ENCODE results near the gene TAGAP. TPM values are rescaled to one million over a fixed set of nuclear protein-coding genes. Genes with fewer than 3 reads are reported as not detected.

TAGAP gene
- total and polyA plus RNA-seq, 2 donors: 13.9 to 22.3 TPM

DNA sequence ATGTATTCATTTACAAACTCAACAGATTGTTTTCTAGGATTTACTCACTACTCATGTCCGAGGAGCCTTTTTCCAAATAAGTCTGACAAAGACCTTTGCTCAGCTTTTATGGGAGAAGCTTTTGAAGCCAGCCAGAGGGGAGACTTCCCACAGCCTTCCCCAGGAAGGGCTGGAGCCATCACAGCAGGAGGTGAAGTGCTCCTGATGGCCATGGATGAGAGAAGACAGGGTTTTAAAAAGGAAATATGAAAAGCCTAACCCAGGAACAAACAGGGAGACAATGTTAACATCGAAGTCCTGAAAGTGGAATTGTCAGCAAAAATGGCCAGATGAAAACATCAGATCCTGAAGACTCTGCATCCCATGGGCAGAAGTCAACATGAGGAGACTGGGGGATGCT is 11.6 kb upstream of the TAGAP start:
- Histone ChIP-seq H3K36me3 (ENCODE audit: control insufficient read depth in 2 of 2, insufficient read depth in 2 of 2, low read length in 1 of 2) (no peaks in the 10 kb centered on the region), H3K4me1 (ENCODE audit: control insufficient read depth in 2 of 2, insufficient read depth in 2 of 2, low read length in 2 of 2) (peaks cover 18 to 46% of the 10 kb centered on the region in 2 donors), H3K9me3 (ENCODE audit: control insufficient read depth in 2 of 2, insufficient read depth in 1 of 2, low read length in 1 of 2) (peaks cover 0 to 7% of the 10 kb centered on the region in 2 donors), H3K4me3 (ENCODE audit: low read length in 2 of 2) (no peak overlapping the region), H3K27me3 (ENCODE audit: control insufficient read depth in 2 of 2, insufficient read depth in 1 of 2, low read length in 1 of 2) (no peaks in the 10 kb centered on the region), H3K27ac (ENCODE audit: low read depth in 1 of 2, low read length in 1 of 2) (no peak overlapping the region)
- WGBS: 41% methylated on average over 2 of the region's 2 CpGs
- DNase-seq (ENCODE audit: low read depth in 6 of 9, low spot score in 9 of 9): no peak

DNA sequence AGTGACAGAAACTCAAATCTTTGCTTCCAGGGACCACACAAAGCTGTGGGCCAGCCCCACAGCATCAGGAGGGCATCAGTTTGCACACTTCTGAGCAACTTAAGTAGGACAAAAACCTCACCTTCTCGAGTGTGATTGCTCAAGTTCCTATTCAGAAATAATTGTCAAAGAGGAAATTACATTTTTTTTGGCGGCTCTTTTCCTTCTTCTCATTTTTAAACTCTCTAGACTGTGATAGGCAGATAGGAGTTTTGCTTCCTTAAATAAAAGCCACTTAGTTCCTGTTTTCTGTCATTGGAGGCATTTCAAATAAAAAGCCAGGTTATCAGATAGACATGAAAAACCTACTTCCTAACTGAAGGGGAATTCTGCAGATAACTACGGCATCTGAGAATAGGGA is 11.2 kb upstream of the TAGAP start:
- peak in 1 of 9 donors; percentile 41 for DNase-seq (ENCODE audit: low read depth in 6 of 9, low spot score in 9 of 9)
- H3K27ac ChIP-seq (ENCODE audit: low read depth in 1 of 2, low read length in 1 of 2): peak overlapping the region in 1 of 2 donors; percentile 38
- WGBS: 10% methylated on average over 3 of the region's 3 CpGs

DNA sequence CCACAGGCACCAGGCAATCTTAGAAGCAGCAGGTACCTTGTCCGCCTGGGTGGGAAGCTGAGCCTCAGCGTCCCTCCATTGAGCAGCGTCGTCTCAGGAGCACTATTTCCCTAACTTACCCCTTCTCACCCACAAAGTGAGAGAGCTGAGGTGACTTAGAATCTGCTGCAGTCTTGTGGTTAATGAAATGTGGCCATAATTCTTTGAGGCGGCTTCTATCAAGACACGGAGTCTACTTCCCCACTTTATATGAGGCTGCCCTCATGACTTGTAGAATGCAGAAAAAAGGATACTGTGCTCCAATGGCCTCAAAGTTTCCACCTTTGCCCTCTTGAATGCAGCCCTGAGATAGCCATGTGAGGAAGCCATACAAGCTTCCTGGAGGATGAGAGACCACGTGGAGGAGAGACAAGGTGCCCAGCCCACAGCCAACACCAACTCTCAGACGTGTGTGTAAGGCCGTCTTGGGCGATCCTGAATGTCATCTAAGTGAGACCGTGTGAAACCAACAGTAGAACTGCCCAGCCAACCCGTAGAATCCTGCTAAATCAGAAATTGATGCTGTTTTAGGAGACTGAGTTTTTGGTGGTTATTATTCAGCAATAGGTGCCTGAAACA is 9.1 kb upstream of the TAGAP start:
- 49% methylated on average over 12 of the region's 12 CpGs for WGBS

More for the DNA sequence above, 11.2 kb upstream of the TAGAP start:
- Histone ChIP-seq H3K36me3 (ENCODE audit: control insufficient read depth in 2 of 2, insufficient read depth in 2 of 2, low read length in 1 of 2) (no peaks in the 10 kb centered on the region), H3K27me3 (ENCODE audit: control insufficient read depth in 2 of 2, insufficient read depth in 1 of 2, low read length in 1 of 2) (no peaks in the 10 kb centered on the region), H3K9me3 (ENCODE audit: control insufficient read depth in 2 of 2, insufficient read depth in 1 of 2, low read length in 1 of 2) (peaks cover 0 to 2% of the 10 kb centered on the region in 2 donors), H3K4me3 (ENCODE audit: low read length in 2 of 2) (no peak overlapping the region), H3K4me1 (ENCODE audit: control insufficient read depth in 2 of 2, insufficient read depth in 2 of 2, low read length in 2 of 2) (peaks cover 18 to 41% of the 10 kb centered on the region in 2 donors)

DNA sequence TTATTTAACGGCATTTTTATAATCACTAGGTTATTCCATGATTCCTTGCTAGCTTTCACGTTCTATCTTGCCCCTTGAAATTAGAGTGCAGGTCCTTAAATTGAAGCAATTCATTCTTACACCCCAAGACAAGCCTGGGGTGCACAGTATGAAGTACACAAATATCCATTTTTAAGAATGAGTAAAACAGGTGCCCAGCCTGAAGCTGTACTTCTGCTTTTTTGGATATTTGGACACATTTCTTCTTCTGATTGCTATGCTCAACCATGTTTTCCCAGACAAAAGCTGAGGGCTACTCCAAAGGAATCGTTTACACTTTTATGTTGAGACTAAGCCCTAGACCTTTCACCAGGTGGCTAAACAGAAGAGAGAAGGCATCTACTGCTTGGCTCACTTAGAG is 7.9 kb upstream of the TAGAP start:
- peaks cover 17 to 38% of the 10 kb centered on the region in 2 donors for H3K4me1 ChIP-seq (ENCODE audit: control insufficient read depth in 2 of 2, insufficient read depth in 2 of 2, low read length in 2 of 2)
- H3K27ac ChIP-seq (ENCODE audit: low read depth in 1 of 2, low read length in 1 of 2): no peak overlapping the region
- no peaks in the 10 kb centered on the region for H3K9me3 ChIP-seq (ENCODE audit: control insufficient read depth in 2 of 2, insufficient read depth in 1 of 2, low read length in 1 of 2)
- no peak for DNase-seq (ENCODE audit: low read depth in 6 of 9, low spot score in 9 of 9)
- H3K27me3 ChIP-seq (ENCODE audit: control insufficient read depth in 2 of 2, insufficient read depth in 1 of 2, low read length in 1 of 2): no peaks in the 10 kb centered on the region
- H3K4me3 ChIP-seq (ENCODE audit: low read length in 2 of 2): no peak overlapping the region
- no peaks in the 10 kb centered on the region for H3K36me3 ChIP-seq (ENCODE audit: control insufficient read depth in 2 of 2, insufficient read depth in 2 of 2, low read length in 1 of 2)
- 53% methylated on average over 3 of the region's 3 CpGs for WGBS

More for the DNA sequence above, 9.1 kb upstream of the TAGAP start:
- Histone ChIP-seq H3K4me1 (ENCODE audit: control insufficient read depth in 2 of 2, insufficient read depth in 2 of 2, low read length in 2 of 2) (peaks cover 18 to 39% of the 10 kb centered on the region in 2 donors), H3K9me3 (ENCODE audit: control insufficient read depth in 2 of 2, insufficient read depth in 1 of 2, low read length in 1 of 2) (no peaks in the 10 kb centered on the region), H3K27me3 (ENCODE audit: control insufficient read depth in 2 of 2, insufficient read depth in 1 of 2, low read length in 1 of 2) (no peaks in the 10 kb centered on the region), H3K27ac (ENCODE audit: low read depth in 1 of 2, low read length in 1 of 2) (no peak overlapping the region), H3K4me3 (ENCODE audit: low read length in 2 of 2) (no peak overlapping the region), H3K36me3 (ENCODE audit: control insufficient read depth in 2 of 2, insufficient read depth in 2 of 2, low read length in 1 of 2) (no peaks in the 10 kb centered on the region)
- DNase-seq (ENCODE audit: low read depth in 6 of 9, low spot score in 9 of 9): no peak

DNA sequence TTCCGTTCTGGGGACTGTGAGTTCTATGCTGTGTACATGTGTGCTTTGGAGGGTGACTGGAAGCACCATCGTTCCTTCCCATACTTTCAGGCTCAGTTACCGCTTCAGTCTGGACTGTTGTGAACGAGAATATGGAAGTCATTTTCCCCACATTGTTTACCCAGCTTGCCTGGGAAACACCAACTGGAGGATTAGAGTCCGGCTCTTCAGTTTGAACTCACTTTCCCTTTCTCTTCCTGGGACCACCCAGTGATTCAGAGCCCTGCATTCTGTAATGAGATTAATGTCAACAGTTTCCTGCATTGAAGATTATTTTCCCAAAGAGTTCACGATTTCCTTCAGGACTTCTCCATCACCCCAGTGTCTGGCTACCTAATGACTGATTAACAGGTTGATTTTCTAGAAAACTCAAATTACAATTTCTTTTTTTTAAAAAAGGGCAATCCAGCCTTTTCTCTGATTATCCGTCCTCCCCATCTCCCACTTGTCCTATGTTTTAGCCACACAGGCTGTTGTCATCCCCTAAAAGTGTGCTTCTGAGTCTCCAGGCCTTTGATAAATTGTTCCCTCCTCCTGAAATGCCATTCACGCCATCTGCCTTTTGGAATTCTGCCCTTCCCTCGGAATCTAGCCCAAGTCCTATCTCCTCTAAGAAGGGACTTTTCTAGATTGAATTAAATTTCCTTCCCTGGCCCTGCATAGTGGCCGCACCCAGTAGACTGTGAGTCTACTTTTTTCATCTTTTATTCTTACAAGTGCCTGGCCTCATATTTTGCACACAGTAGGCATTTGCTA is 3.3 kb upstream of the TAGAP start:
- DNase-seq (ENCODE audit: low read depth in 6 of 9, low spot score in 9 of 9): no peak
- Histone ChIP-seq H3K4me1 (ENCODE audit: control insufficient read depth in 2 of 2, insufficient read depth in 2 of 2, low read length in 2 of 2) (peaks cover 0 to 15% of the 10 kb centered on the region in 2 donors), H3K9me3 (ENCODE audit: control insufficient read depth in 2 of 2, insufficient read depth in 1 of 2, low read length in 1 of 2) (no peaks in the 10 kb centered on the region), H3K36me3 (ENCODE audit: control insufficient read depth in 2 of 2, insufficient read depth in 2 of 2, low read length in 1 of 2) (no peaks in the 10 kb centered on the region), H3K27ac (ENCODE audit: low read depth in 1 of 2, low read length in 1 of 2) (no peak overlapping the region), H3K4me3 (ENCODE audit: low read length in 2 of 2) (no peak overlapping the region), H3K27me3 (ENCODE audit: control insufficient read depth in 2 of 2, insufficient read depth in 1 of 2, low read length in 1 of 2) (no peaks in the 10 kb centered on the region)
- WGBS: 88% methylated on average over 10 of the region's 10 CpGs

DNA sequence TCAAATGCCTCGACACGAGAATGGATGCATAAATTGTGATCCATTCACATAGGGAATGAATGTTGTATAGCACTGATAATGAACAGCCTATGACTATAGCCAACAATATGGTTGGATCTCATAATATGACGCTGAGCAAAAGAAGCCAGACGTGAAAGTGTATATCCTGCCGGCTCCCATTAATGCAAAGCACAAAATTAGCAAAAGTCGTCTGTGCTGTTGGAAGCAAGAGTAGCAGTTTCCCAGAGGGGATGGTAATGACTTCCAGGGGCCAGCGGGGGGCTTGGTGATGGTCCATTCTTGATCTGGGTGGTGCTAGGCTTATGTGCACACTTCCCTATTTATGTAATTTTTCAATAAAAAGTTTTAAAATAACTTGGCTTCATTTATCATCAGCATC is 1.0 kb upstream of the TAGAP start:
- Histone ChIP-seq H3K4me1 (ENCODE audit: control insufficient read depth in 2 of 2, insufficient read depth in 2 of 2, low read length in 2 of 2) (peaks cover 6 to 31% of the 10 kb centered on the region in 2 donors), H3K27me3 (ENCODE audit: control insufficient read depth in 2 of 2, insufficient read depth in 1 of 2, low read length in 1 of 2) (no peaks in the 10 kb centered on the region), H3K4me3 (ENCODE audit: low read length in 2 of 2) (no peak overlapping the region), H3K36me3 (ENCODE audit: control insufficient read depth in 2 of 2, insufficient read depth in 2 of 2, low read length in 1 of 2) (peaks cover 11 to 16% of the 10 kb centered on the region in 2 donors), H3K27ac (ENCODE audit: low read depth in 1 of 2, low read length in 1 of 2) (peak overlapping the region in 1 of 2 donors; percentile 85), H3K9me3 (ENCODE audit: control insufficient read depth in 2 of 2, insufficient read depth in 1 of 2, low read length in 1 of 2) (no peaks in the 10 kb centered on the region)
- no peak for DNase-seq (ENCODE audit: low read depth in 6 of 9, low spot score in 9 of 9)
- 90% methylated on average over 7 of the region's 7 CpGs for WGBS

DNA sequence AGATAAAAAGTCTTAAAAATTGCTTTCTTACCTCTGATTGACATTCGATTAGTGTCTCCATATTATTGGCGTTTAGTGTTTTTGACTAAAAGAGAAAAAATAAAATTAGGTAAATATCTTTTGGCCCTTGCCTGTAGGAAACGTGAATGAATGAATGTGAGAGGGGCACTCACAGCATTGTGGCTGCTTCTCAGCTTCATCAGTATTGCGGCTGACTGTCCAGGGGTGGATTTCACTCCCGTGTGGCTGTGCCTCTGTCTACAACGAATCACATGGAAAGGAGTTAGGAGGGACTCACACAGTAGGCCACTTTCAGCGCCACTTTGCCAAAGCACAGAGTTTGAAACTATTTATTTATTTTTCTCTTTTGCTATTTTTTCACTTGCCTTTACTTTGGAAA is 844 bp downstream of the TAGAP start:
- Histone ChIP-seq H3K4me1 (ENCODE audit: control insufficient read depth in 2 of 2, insufficient read depth in 2 of 2, low read length in 2 of 2) (peaks cover 6 to 42% of the 10 kb centered on the region in 2 donors), H3K4me3 (ENCODE audit: low read length in 2 of 2) (peak overlapping the region; percentile 56 to 81), H3K27me3 (ENCODE audit: control insufficient read depth in 2 of 2, insufficient read depth in 1 of 2, low read length in 1 of 2) (no peaks in the 10 kb centered on the region), H3K9me3 (ENCODE audit: control insufficient read depth in 2 of 2, insufficient read depth in 1 of 2, low read length in 1 of 2) (no peaks in the 10 kb centered on the region), H3K36me3 (ENCODE audit: control insufficient read depth in 2 of 2, insufficient read depth in 2 of 2, low read length in 1 of 2) (peaks cover 23 to 30% of the 10 kb centered on the region in 2 donors), H3K27ac (ENCODE audit: low read depth in 1 of 2, low read length in 1 of 2) (peak overlapping the region; percentile 85 to 86)
- WGBS: 13% methylated on average over 7 of the region's 7 CpGs
- DNase-seq (ENCODE audit: low read depth in 6 of 9, low spot score in 9 of 9): peak in 1 of 9 donors; percentile 46

DNA sequence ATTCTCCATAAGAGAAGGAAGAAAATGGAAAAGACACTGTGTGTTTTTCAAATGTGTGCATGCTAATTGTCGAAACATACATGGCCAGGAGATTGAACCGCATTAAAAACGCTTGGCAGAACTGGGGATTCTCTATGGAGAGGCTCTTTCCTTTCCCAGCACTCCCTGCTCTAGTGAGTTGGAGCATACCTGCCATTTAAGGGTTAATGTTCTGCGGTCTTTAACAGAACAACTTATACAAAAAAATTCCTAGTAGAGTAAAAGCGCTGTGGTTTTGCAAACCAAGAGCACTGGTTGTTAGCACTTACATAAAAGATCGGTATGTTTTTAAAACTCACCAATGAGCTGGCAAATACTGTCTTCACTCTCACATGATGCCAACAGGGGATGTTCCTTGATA is 1.5 kb downstream of the TAGAP start:
- peak overlapping the region; percentile 56 to 81 for H3K4me3 ChIP-seq (ENCODE audit: low read length in 2 of 2)
- 20% methylated on average over 6 of the region's 6 CpGs for WGBS
- H3K4me1 ChIP-seq (ENCODE audit: control insufficient read depth in 2 of 2, insufficient read depth in 2 of 2, low read length in 2 of 2): peaks cover 6 to 43% of the 10 kb centered on the region in 2 donors
- no peaks in the 10 kb centered on the region for H3K27me3 ChIP-seq (ENCODE audit: control insufficient read depth in 2 of 2, insufficient read depth in 1 of 2, low read length in 1 of 2)
- peak overlapping the region; percentile 43 to 85 for H3K27ac ChIP-seq (ENCODE audit: low read depth in 1 of 2, low read length in 1 of 2)
- no peaks in the 10 kb centered on the region for H3K9me3 ChIP-seq (ENCODE audit: control insufficient read depth in 2 of 2, insufficient read depth in 1 of 2, low read length in 1 of 2)
- H3K36me3 ChIP-seq (ENCODE audit: control insufficient read depth in 2 of 2, insufficient read depth in 2 of 2, low read length in 1 of 2): peaks cover 30 to 37% of the 10 kb centered on the region in 2 donors
- DNase-seq (ENCODE audit: low read depth in 6 of 9, low spot score in 9 of 9): peak in 6 of 9 donors; percentile 61 to 87 (median 68)

DNA sequence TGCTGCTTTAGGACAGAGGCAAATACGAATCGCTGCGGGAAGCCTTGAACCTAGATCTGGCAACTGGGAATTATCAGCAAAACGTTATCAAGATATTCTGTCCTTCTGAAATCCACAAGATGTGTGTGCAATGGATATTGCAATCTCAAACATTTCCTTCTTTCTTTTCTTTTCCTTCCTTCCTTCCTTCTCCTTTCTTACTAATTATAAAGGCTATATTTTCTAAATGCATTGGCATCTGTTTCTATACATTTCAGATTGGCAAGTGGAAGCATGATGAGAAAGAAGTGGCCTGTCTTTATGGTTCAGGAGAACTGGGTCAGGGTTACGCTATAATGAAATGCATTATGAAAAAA is 2.0 kb downstream of the TAGAP start:
- H3K36me3 ChIP-seq (ENCODE audit: control insufficient read depth in 2 of 2, insufficient read depth in 2 of 2, low read length in 1 of 2): peaks cover 34 to 41% of the 10 kb centered on the region in 2 donors
- H3K27me3 ChIP-seq (ENCODE audit: control insufficient read depth in 2 of 2, insufficient read depth in 1 of 2, low read length in 1 of 2): no peaks in the 10 kb centered on the region
- no peak for DNase-seq (ENCODE audit: low read depth in 6 of 9, low spot score in 9 of 9)
- H3K9me3 ChIP-seq (ENCODE audit: control insufficient read depth in 2 of 2, insufficient read depth in 1 of 2, low read length in 1 of 2): no peaks in the 10 kb centered on the region
- H3K4me3 ChIP-seq (ENCODE audit: low read length in 2 of 2): peak overlapping the region; percentile 56 to 81
- 20% methylated on average over 5 of the region's 5 CpGs for WGBS
- H3K4me1 ChIP-seq (ENCODE audit: control insufficient read depth in 2 of 2, insufficient read depth in 2 of 2, low read length in 2 of 2): peaks cover 6 to 43% of the 10 kb centered on the region in 2 donors
- peak overlapping the region; percentile 46 to 85 for H3K27ac ChIP-seq (ENCODE audit: low read depth in 1 of 2, low read length in 1 of 2)

All from thymus (tissue), 11 donors.